ENCODE data around the gene IREB2.

Gene IREB2

DNA sequence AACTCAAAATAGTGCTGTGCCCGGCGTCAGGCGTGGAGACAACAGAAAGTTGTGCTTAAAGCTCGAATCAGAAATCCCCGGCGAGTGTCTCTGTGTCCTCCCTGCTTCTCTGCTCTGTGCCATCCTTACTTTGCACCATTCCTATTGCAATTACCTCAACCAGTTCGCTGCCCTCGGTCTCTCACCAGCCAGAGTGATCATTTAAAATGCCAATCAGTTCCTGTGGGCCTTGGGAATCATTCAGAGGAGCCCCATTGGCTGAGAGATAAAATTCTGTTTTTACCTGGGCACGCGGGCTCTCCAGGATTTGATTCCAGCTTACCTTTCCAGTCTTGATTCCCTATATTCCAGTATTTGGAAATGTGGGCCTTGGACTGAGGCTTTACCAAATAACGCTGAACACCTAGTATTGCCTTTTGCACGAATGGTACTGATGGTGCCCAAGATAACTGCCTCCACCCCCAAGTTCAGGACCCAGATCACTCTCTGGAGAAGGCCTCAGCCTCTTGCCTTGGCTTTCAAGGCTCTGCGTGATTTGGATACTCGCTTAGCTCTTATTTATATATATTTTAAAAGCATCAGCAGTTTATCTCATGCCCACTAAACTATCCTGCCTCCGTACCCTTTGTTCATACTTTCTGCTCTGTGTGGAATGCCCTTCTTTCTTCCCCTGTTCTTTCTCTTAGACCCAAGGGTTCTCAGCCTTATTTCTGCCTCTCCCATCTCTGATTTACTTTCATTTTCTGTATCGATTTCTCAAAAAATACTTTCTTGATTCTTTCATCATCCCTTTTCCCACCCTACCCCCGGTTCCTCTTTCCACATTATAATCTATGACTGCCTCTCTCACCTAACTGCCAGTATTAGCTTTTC is 103.1 kb downstream of the IREB2 start:
- Histone ChIP-seq H3K27me3 (ENCODE audit: insufficient read depth, poor library complexity, severe bottlenecking) (no peaks in the 10 kb centered on the region), H3K36me3 (ENCODE audit: low read depth) (peaks cover 47% of the 10 kb centered on the region), H3K4me3 (ENCODE audit: severe bottlenecking) (peak overlapping the region; percentile 86), H3K9me3 (ENCODE audit: severe bottlenecking) (no peaks in the 10 kb centered on the region), H3K4me1 (ENCODE audit: insufficient read depth, poor library complexity, severe bottlenecking) (peaks cover 9% of the 10 kb centered on the region), H3K27ac (ENCODE audit: poor library complexity, severe bottlenecking) (peak overlapping the region; percentile 45)
- ATAC-seq (ENCODE audit: low read depth) (peak; percentile 47), DNase-seq (ENCODE audit: low spot score) (no peak)
- no peak for TF ChIP-seq CTCF (IDR thresholded peaks at IDR 0.05; ENCODE audit: poor library complexity, severe bottlenecking)

- H3K27ac ChIP-seq (ENCODE audit: poor library complexity, severe bottlenecking): peak overlapping the region; percentile 45
- H3K9me3 ChIP-seq (ENCODE audit: severe bottlenecking): no peaks in the 10 kb centered on the region
- DNase-seq (ENCODE audit: low spot score) (no peak), ATAC-seq (ENCODE audit: low read depth) (no peak)
- peak overlapping the region; percentile 86 for H3K4me3 ChIP-seq (ENCODE audit: severe bottlenecking)
- no peaks in the 10 kb centered on the region for H3K27me3 ChIP-seq (ENCODE audit: insufficient read depth, poor library complexity, severe bottlenecking)
- peaks cover 53% of the 10 kb centered on the region for H3K36me3 ChIP-seq (ENCODE audit: low read depth)
- TF ChIP-seq CTCF (IDR thresholded peaks at IDR 0.05; ENCODE audit: poor library complexity, severe bottlenecking): no peak
- peaks cover 9% of the 10 kb centered on the region for H3K4me1 ChIP-seq (ENCODE audit: insufficient read depth, poor library complexity, severe bottlenecking)
Measured at GRCh38 chr15:78541744-78542034, 103.7 kb downstream of the IREB2 start.

DNA sequence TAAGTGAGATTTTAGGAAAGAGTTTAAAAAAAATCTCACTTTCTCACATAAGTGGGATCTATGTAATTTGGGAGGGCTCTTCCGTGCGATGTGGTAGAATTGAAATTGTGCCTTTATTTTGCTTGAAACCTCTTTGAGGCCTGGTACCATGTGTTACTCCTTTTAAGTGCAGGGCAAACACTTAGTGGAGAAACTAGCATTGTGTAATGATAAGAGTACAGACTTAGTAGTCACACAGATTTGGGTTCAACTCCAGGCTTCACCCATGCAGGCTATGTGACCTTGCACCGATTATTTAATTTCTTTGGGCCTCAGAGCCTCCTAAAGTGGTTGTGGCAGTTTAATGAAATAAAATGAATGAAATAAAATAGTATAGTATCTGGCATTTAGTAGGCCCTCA is 104.6 kb downstream of the IREB2 start:
- Histone ChIP-seq H3K4me3 (ENCODE audit: severe bottlenecking) (no peak overlapping the region), H3K9me3 (ENCODE audit: severe bottlenecking) (no peaks in the 10 kb centered on the region), H3K4me1 (ENCODE audit: insufficient read depth, poor library complexity, severe bottlenecking) (peaks cover 9% of the 10 kb centered on the region), H3K27ac (ENCODE audit: poor library complexity, severe bottlenecking) (no peak overlapping the region), H3K36me3 (ENCODE audit: low read depth) (peaks cover 63% of the 10 kb centered on the region), H3K27me3 (ENCODE audit: insufficient read depth, poor library complexity, severe bottlenecking) (no peaks in the 10 kb centered on the region)
- no peak for ATAC-seq (ENCODE audit: low read depth)
- no peak for TF ChIP-seq CTCF (IDR thresholded peaks at IDR 0.05; ENCODE audit: poor library complexity, severe bottlenecking)
- DNase-seq (ENCODE audit: low spot score): no peak

- no peak for TF ChIP-seq CTCF (IDR thresholded peaks at IDR 0.05; ENCODE audit: poor library complexity, severe bottlenecking)
- Histone ChIP-seq H3K9me3 (ENCODE audit: severe bottlenecking) (no peaks in the 10 kb centered on the region), H3K27ac (ENCODE audit: poor library complexity, severe bottlenecking) (no peak overlapping the region), H3K4me1 (ENCODE audit: insufficient read depth, poor library complexity, severe bottlenecking) (no peaks in the 10 kb centered on the region), H3K27me3 (ENCODE audit: insufficient read depth, poor library complexity, severe bottlenecking) (no peaks in the 10 kb centered on the region), H3K36me3 (ENCODE audit: low read depth) (peaks cover 53% of the 10 kb centered on the region), H3K4me3 (ENCODE audit: severe bottlenecking) (no peak overlapping the region)
- DNase-seq (ENCODE audit: low spot score): no peak
- ATAC-seq (ENCODE audit: low read depth): no peak
Measured at GRCh38 chr15:78550194-78550593, 112.2 kb downstream of the IREB2 start.

DNA sequence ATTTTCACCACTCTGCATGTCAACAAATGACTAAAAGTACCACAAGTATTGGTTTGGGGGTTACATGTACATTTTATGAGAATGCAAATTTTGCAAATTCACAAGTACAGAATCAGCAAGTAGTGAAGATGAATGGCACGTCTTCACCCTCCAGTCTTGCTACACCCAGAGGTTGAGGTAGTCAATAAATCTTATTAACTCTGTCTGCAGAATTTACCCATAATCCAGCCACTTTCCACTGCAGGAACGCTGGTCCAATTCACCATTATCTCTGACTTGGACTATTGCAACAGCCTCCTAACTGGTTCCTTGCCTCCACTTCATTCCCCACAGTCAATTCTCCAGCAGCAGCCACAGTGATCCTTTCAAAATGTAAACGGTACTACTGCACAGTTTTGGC is 112.8 kb downstream of the IREB2 start:
- no peak for TF ChIP-seq CTCF (IDR thresholded peaks at IDR 0.05; ENCODE audit: poor library complexity, severe bottlenecking)
- H3K9me3 ChIP-seq (ENCODE audit: severe bottlenecking): no peaks in the 10 kb centered on the region
- no peak for ATAC-seq (ENCODE audit: low read depth)
- H3K4me1 ChIP-seq (ENCODE audit: insufficient read depth, poor library complexity, severe bottlenecking): no peaks in the 10 kb centered on the region
- no peak overlapping the region for H3K4me3 ChIP-seq (ENCODE audit: severe bottlenecking)
- no peak overlapping the region for H3K27ac ChIP-seq (ENCODE audit: poor library complexity, severe bottlenecking)
- peaks cover 47% of the 10 kb centered on the region for H3K36me3 ChIP-seq (ENCODE audit: low read depth)
- H3K27me3 ChIP-seq (ENCODE audit: insufficient read depth, poor library complexity, severe bottlenecking): no peaks in the 10 kb centered on the region
- no peak for DNase-seq (ENCODE audit: low spot score)
